CD1c-positive myeloid dendritic cell (primary cell): ENCODE measurements around the gene SIMC1.
"Not testable (repeated sequence)": the region's sequence is repeated elsewhere in the genome, so short reads cannot be mapped to it uniquely, and the experiment has no call there.

Source experiments
- DNase-seq: peaks from one replicate; pipeline ENCODE4 v3.0.0-alpha.2; 2016; ENCODE audit errors: extremely low spot score

Gene SIMC1

GRCh38 chr5:176214466-176215021, 23.7 kb upstream of the SIMC1 start:
- not testable (repeated sequence) for DNase-seq

- not testable (repeated sequence) for DNase-seq
These were observed 21.8 kb upstream of the SIMC1 start for GRCh38 chr5:176216393-176216916.

DNA sequence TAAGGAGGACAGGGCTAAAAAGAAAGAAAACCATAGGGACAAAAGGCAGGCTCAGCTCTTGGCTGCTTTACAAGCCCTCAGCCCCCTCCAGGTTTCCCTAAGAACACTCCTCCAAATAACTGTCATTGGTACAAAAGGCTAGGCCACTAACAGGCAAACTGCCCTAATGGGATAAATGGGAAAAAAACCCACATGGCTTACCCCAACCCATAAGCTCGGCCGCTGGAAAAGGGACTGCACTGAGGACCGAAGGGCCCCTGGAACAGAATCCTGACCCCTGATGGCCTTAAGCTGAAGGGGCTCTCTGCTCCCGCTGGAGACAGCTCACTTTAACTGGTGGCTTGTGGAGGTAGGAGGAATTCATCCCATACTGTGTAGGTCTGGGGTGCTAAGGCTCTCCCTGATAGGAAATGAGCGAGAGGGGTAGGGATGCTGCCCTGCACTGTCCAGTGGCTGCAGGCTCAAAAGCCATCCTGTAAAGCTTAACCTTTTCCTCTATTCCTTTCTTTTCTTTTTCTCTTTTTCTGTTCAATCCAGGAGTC, 21.0 kb upstream of the SIMC1 start:
- DNase-seq = not testable (repeated sequence)

GRCh38 chr5:176217764-176218163, 20.5 kb upstream of the SIMC1 start:
- not testable (repeated sequence) for DNase-seq

GRCh38 chr5:176222006-176222405, 16.2 kb upstream of the SIMC1 start:
- DNase-seq = not testable (repeated sequence)

GRCh38 chr5:176228358-176228757, 9.9 kb upstream of the SIMC1 start:
- not testable (repeated sequence) for DNase-seq

- DNase-seq = not testable (repeated sequence)
These were observed 5.0 kb upstream of the SIMC1 start for GRCh38 chr5:176233253-176233652.

DNA sequence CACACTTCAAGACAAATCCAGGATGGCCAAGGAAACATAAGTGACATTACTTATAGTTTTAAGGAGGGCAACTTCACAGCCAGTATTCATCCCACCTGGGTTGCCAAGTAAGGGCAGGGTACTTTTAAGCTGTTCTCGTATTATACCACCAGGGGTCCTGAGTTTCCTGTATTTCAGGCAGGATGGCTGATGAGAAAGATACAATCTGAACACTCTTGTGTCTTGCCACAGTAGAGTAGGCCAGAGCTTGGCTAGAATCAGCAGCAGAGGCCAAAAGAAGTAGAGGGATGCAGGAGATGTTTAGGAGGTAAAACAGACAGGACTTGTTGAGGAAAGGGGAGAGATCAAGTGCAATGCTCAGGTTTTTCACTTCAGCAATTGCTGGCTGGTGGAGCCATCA, 3.1 kb upstream of the SIMC1 start:
- DNase-seq = peak; percentile 51

- DNase-seq = not testable (repeated sequence)
These were observed 540 bp downstream of the SIMC1 start for GRCh38 chr5:176238645-176239283.

DNA sequence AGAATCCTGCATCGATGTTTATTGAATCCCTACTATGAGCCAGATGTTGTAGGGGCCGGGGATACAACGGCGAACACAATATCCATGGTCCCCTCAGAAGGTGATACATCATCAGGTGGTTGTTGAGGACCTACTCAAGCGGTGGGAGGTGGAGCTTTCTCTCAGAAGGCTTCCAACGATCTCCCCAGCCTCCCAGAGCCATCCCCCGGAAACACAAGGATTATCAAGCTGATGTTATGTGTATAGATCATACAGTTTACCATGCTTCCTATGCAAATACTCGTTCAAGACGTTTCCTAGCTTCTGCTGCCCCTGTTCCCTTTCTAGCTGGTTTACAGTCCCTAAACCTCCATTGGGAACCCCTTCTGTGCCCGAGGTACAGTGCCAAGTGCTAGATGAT, 1.1 kb downstream of the SIMC1 start:
- not testable (repeated sequence) for DNase-seq

GRCh38 chr5:176244318-176244717, 6.1 kb downstream of the SIMC1 start:
- DNase-seq = not testable (repeated sequence)

DNA sequence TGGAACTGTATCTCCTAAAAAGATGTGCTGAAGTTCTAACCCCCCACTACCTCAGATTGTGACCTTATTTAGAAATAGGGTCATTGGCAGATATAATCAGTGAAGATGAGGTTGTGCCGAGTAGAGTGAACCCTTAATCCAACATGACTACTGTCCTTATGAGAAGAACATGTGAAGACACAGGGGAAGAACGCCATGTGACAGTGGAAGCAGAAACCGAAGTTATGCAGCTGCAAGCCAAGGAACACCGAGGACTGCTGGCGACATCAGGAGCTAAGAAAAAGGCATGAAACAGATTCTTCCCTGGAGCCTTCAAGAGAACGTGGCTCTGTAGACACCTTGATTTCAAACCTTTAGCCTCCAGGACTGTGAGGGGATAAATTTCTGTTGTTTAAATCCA, 6.8 kb downstream of the SIMC1 start:
- not testable (repeated sequence) for DNase-seq

GRCh38 chr5:176245489-176245888, 7.3 kb downstream of the SIMC1 start:
- not testable (repeated sequence) for DNase-seq

DNA sequence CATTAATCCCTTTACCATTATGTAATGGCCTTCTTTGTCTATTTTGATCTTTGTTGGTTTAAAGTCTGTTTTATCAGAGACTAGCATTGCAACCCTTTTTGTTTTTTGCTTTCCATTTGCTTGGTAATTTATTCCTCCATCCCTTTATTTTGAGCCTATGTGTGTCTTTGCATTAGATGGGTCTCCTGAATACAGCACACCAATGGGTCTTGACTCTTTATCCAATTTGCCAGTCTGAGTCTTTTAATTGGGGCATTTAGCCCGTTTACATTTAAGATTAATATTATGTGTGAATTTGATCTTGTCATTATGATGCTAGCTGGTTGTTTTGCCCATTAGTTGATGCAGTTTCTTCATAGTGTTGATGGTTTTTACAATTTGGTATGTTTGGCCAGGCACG, 12.5 kb downstream of the SIMC1 start:
- not testable (repeated sequence) for DNase-seq

DNA sequence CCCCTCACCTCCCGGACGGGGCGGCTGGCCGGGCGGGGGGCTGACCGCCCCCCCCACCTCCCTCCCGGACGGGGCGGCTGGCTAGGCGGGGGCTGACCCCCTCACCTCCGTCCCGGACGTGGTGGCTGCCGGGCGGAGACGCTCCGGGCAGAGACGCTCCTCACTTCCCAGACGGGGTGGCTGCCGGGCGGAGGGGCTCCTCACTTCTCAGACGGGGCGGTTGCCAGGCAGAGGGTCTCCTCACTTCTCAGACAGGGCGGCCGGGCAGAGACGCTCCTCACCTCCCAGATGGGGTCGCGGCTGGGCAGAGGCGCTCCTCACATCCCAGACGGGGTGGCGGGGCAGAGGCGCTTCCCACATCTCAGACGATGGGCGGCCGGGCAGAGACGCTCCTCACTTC, 13.9 kb downstream of the SIMC1 start:
- DNase-seq = not testable (repeated sequence)

DNA sequence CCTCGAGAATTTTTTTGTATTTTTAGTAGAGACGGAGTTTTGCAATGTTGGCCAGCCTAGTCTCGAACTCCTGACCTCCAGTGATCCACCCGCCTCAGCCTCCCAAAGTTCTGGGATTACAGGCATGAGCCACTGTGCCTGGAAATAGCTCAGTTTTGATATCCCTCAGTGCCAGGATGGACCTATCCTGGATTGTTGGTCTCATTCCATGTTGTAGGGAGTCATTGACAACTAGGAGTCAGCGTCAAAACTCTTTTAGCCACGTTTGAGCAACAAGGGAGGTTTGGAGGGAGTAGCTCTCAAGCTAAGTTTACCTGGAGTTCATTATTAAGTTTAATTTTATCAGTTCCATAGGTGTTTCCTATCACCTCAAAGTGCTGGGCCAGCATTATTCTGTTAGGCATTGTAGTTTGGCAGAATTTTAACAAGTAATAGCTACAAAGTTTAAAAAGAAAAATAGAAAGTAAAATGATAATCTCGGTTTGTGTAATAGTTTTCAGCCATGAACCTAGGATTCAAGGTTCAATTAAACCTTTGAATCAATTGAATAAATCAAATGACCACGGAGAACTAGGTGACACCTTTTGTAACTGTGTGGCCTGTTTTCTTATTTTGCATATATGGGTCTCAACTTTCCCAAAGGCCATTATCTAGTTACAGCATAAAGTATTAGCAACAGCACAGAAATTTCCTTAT, 15.3 kb downstream of the SIMC1 start:
- not testable (repeated sequence) for DNase-seq

DNA sequence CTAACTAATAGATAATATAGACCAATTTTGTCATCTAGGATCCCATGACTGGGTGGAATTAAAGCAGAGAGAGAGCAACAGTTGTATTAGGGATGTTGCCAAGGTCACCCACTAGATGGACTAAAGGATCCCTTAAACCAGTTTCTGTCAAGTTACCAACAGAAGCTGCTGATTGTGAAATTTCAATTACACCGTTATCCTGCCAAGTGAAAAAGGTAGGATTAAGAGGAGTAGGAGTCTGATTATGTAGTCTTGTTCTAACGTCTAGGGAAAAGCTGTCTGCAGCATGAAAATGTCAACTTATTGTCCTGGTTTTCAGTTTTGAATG, 15.8 kb downstream of the SIMC1 start:
- DNase-seq = not testable (repeated sequence)

DNA sequence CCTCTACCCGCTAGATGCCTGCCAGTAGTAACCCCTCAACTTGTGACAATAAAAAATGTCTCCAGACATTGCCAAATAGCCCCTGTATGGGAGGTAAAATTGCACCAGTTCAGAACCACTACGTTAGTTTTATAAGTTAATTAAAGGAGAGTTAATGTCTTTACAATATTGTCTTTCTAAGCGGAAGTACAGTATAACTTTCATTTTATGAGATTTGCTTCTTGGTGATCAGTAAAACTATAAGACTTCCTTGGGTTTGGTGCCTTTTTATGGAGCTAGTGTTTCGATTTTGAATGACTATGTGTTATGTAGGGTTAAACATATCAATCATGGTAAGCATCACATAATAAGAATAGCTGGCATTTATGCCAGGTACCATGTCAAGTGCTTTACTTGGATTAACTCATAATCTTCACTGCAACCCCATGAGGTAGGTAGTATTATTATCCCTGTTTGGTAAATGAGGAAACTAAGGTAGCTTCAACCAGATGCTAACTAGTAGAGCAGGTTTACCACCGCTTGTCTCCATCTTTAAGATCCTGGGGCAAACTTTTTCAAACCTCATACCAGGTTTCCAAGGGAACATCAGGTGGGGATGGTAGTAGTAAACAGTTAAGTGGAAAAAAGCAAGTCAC, 19.8 kb downstream of the SIMC1 start:
- not testable (repeated sequence) for DNase-seq

DNA sequence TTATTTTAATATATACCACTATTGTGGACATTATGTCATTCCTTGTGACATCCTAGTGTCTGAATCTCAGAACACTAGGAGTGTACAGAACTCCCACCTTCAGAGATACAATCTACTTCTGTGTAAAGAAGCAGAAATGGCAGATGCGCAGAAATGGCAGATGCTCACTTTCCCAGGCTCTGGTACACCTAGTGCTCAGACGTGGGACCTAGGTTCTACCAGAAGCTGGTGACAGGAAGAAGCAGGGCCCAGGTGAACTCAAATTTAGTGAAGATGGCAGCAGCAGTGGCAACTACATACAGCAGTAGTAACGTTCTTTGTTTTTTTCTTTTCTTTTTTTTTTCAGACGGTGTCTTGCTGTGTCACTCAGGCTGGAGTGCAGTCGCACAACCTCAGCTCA, 22.5 kb downstream of the SIMC1 start:
- DNase-seq = not testable (repeated sequence)

- DNase-seq = not testable (repeated sequence)
These were observed 28.2 kb downstream of the SIMC1 start for GRCh38 chr5:176266448-176266847.

- DNase-seq = not testable (repeated sequence)
These were observed 50.8 kb downstream of the SIMC1 start for GRCh38 chr5:176289018-176289417.
